Right atrium auricular region (tissue), 2 donors: ENCODE results near the gene KLHDC3. TPM values are rescaled to one million over a fixed set of nuclear protein-coding genes. Genes with fewer than 3 reads are reported as not detected.

ENCODE experiments used
- DNase-seq: peaks from one replicate; pipeline ENCODE4 v3.0.0-alpha.2; 2019; ENCODE audit warnings: low spot score
- H3K27ac ChIP-seq, 2 donors: fragments of 200-600 bp; sonication (generic); 1 replicate in 1 of 2; 2 replicates in 1 of 2; pipeline ENCODE4 v1.5.1; 2016 to 2019
- H3K27me3 ChIP-seq, 2 donors: fragments of 200-600 bp; sonication (generic); one replicate each; pipeline versions ENCODE4 v1.5.1 to v1.6.0; 2017 to 2019
- H3K36me3 ChIP-seq: fragments of 200-600 bp; sonication (generic); one replicate; pipeline ENCODE4 v1.5.1; 2016
- H3K4me1 ChIP-seq, 2 donors: fragments of 200-600 bp; sonication (generic); one replicate each; pipeline versions ENCODE4 v1.5.1 to v1.6.0; 2017 to 2019
- H3K4me3 ChIP-seq, 2 donors: fragments of 200-600 bp; sonication (generic); 1 replicate in 1 of 2; 2 replicates in 1 of 2; pipeline ENCODE4 v1.5.1; 2017 to 2019; ENCODE audit warnings: mild to moderate bottlenecking in 1 of 2, moderate library complexity in 1 of 2
- H3K9me3 ChIP-seq, 2 donors: fragments of 200-600 bp; sonication (generic); one replicate each; pipeline ENCODE4 v1.5.1; 2019
- CTCF ChIP-seq, 2 donors: fragments of 200-600 bp; sonication (generic); IDR thresholded peaks; one replicate each; pipeline ENCODE4 v1.5.1; 2019; ENCODE audit warnings: antibody characterized with exemption in 2 of 2
- total RNA-seq, 2 donors: library from RNA; depleted of rRNA; stranded (reverse); fragments of >200 nt; gene quantifications; one replicate each; pipeline ENCODE4 v1.1.0, GENCODE V29; 2016

The KLHDC3 gene
- 100 to 1,000 TPM; 122 to 153 TPM for total RNA-seq

- peaks cover 46% of the 10 kb centered on the region for H3K36me3 ChIP-seq
- DNase-seq = peak; percentile 99
- no peaks in the 10 kb centered on the region for H3K27me3 ChIP-seq
- peak within 1 kb of the TSS; percentile 77 to 83 for H3K4me3 ChIP-seq
- peaks cover 0 to 60% of the 10 kb centered on the region in 2 donors for H3K4me1 ChIP-seq
- H3K9me3 ChIP-seq = no peaks in the 10 kb centered on the region
- no peak for TF ChIP-seq CTCF (IDR thresholded peaks at IDR 0.05)
- peak within 1 kb of the TSS; percentile 88 to 90 for H3K27ac ChIP-seq
These were observed at the start of gene KLHDC3, which contains the start of gene MEA1 for GRCh38 chr6:43013843-43014433. KLHDC3 (plus strand) TSS chr6:43014249; CDS start chr6:43017193, 2,944 bp downstream. MEA1 (minus strand) TSS chr6:43013946; CDS start chr6:43013813, 133 bp downstream.

- no peaks in the 10 kb centered on the region for H3K27me3 ChIP-seq
- H3K27ac ChIP-seq = no peak overlapping the region
- DNase-seq = no peak
- no peaks in the 10 kb centered on the region for H3K9me3 ChIP-seq
- H3K4me1 ChIP-seq = peaks cover 0 to 11% of the 10 kb centered on the region in 2 donors
- peaks cover 37% of the 10 kb centered on the region for H3K36me3 ChIP-seq
- TF ChIP-seq CTCF (IDR thresholded peaks at IDR 0.05) = no peak
- no peak overlapping the region for H3K4me3 ChIP-seq
These were observed 47.5 kb upstream of the KLHDC3 start for GRCh38 chr6:42966571-42966970.

GRCh38 chr6:42967228-42967627 lies 46.8 kb upstream of the KLHDC3 start:
- no peak for DNase-seq
- no peak overlapping the region for H3K4me3 ChIP-seq
- peaks cover 37% of the 10 kb centered on the region for H3K36me3 ChIP-seq
- TF ChIP-seq CTCF (IDR thresholded peaks at IDR 0.05) = no peak
- no peaks in the 10 kb centered on the region for H3K27me3 ChIP-seq
- H3K9me3 ChIP-seq = no peaks in the 10 kb centered on the region
- peaks cover 0 to 14% of the 10 kb centered on the region in 2 donors for H3K4me1 ChIP-seq
- H3K27ac ChIP-seq = no peak overlapping the region

GRCh38 chr6:42968126-42968701 lies 45.8 kb upstream of the KLHDC3 start:
- Histone ChIP-seq H3K9me3 (no peaks in the 10 kb centered on the region), H3K36me3 (peaks cover 35% of the 10 kb centered on the region), H3K4me3 (no peak overlapping the region), H3K27me3 (no peaks in the 10 kb centered on the region), H3K27ac (no peak overlapping the region), H3K4me1 (peaks cover 0 to 14% of the 10 kb centered on the region in 2 donors)
- TF ChIP-seq CTCF (IDR thresholded peaks at IDR 0.05) = no peak
- DNase-seq = no peak

GRCh38 chr6:42968783-42969182 lies 45.3 kb upstream of the KLHDC3 start:
- Histone ChIP-seq H3K27ac (no peak overlapping the region), H3K36me3 (peaks cover 30% of the 10 kb centered on the region), H3K27me3 (no peaks in the 10 kb centered on the region), H3K9me3 (no peaks in the 10 kb centered on the region), H3K4me1 (peaks cover 0 to 14% of the 10 kb centered on the region in 2 donors), H3K4me3 (no peak overlapping the region)
- no peak for TF ChIP-seq CTCF (IDR thresholded peaks at IDR 0.05)
- DNase-seq = no peak
